ENCODE data around the gene TNFAIP8L2.

TNFAIP8L2 gene

DNA sequence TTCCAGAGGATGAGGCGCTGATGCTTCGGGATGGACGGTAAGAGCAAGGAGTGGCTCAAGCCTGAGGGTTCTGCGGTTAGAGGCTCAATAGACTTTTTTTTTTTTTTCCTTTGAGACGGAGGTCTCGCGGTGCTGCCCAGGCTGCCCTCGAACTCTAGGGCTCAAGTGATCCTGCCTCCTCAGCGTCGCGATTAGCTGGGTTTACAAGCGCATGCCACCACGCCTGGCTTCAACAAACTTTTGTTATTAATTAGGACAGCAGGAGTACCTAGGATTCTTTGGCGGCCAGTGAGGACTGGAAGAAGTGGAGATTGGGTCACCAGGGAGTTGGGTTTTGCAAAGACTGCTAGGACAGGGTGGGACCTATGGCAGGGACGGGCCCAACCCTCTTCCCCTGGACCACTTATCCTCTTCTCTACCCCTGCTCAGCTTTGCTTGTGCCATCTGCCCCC, 10.1 kb downstream of the TNFAIP8L2 start:
- TF ChIP-seq CTCF (conservative IDR thresholded peaks at IDR 0.05; ENCODE audit: control insufficient read depth, insufficient read depth, low read depth, low read length), result no peak
- peak; percentile 72 for DNase-seq (ENCODE audit: low read depth)
- peak overlapping the region; percentile 99 for H3K4me3 ChIP-seq (ENCODE audit: control insufficient read depth, low read depth, low read length)

GRCh38 chr1:151167116-151167515, 10.7 kb downstream of the TNFAIP8L2 start:
- peak overlapping the region; percentile 99 for H3K4me3 ChIP-seq (ENCODE audit: control insufficient read depth, low read depth, low read length)
- no peak for TF ChIP-seq CTCF (conservative IDR thresholded peaks at IDR 0.05; ENCODE audit: control insufficient read depth, insufficient read depth, low read depth, low read length)
- no peak for DNase-seq (ENCODE audit: low read depth)

GRCh38 chr1:151171190-151171589, 14.7 kb downstream of the TNFAIP8L2 start:
- no peak for DNase-seq (ENCODE audit: low read depth)
- TF ChIP-seq CTCF (conservative IDR thresholded peaks at IDR 0.05; ENCODE audit: control insufficient read depth, insufficient read depth, low read depth, low read length), result no peak
- no peak overlapping the region for H3K4me3 ChIP-seq (ENCODE audit: control insufficient read depth, low read depth, low read length)

DNA sequence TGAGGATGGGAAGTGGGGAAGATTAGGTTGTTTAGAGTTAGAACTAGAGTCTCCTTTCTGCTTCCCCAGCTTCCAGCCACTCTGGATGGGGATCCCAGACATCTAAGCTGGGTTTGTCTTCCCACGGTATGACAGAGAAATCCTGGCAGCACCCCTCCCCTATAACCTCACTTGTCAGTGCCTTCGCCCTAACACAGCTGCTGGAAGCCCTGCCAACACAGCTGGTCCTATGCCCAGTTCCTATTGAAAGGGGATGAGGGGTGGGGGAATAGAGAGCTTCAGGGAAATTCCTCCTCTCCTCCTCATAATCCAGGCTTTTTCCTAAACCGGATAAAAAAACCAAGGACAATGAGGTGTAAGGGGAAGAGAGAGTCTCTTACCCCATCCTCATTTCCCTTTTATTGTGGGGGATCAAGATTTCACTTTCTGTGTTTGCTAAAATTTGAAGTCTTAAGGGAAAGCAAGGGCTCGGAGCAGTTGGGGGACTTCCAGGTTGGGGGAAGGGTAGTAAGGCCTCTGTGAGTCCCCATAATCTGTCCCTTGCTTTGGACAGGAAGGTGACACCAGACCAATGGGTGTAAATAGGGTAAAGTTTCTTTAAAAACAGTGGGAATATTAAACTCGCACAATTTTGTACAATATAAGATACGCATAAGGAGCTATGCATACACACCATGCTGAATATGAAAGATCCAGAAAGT, 18.7 kb downstream of the TNFAIP8L2 start:
- H3K4me3 ChIP-seq (ENCODE audit: control insufficient read depth, low read depth, low read length), result no peak overlapping the region
- no peak for TF ChIP-seq CTCF (conservative IDR thresholded peaks at IDR 0.05; ENCODE audit: control insufficient read depth, insufficient read depth, low read depth, low read length)
- DNase-seq (ENCODE audit: low read depth), result peak; percentile 33

DNA sequence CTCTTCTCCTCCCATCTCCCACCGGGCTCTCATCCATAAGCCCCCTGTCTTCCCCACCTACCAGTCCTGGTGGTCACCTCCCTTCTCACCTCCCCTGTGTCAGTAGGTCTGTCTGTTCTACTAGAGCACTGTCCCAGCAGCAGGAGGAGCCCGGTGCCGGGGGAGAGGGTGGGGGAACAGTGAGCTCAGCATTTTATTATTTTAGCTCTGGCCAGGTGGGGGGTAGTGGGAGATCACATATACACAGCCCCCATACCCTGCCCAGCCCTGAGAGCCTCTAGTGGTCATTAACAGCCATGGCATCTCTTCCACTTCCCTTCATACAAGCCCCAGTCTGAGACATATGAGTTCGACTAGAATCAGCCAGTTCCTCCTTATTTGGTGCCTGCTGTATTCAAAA, 19.4 kb downstream of the TNFAIP8L2 start, which contains the start of gene TMOD4:
TMOD4 (minus strand) TSS at position 119 of the 400 bp plus-strand sequence. CDS start 1,106 bp downstream, outside the sequence.
- peak; percentile 55 for TF ChIP-seq CTCF (conservative IDR thresholded peaks at IDR 0.05; ENCODE audit: control insufficient read depth, insufficient read depth, low read depth, low read length)
- peak; percentile 31 for DNase-seq (ENCODE audit: low read depth)
- H3K4me3 ChIP-seq (ENCODE audit: control insufficient read depth, low read depth, low read length), result no peak within 1 kb of the TSS

DNA sequence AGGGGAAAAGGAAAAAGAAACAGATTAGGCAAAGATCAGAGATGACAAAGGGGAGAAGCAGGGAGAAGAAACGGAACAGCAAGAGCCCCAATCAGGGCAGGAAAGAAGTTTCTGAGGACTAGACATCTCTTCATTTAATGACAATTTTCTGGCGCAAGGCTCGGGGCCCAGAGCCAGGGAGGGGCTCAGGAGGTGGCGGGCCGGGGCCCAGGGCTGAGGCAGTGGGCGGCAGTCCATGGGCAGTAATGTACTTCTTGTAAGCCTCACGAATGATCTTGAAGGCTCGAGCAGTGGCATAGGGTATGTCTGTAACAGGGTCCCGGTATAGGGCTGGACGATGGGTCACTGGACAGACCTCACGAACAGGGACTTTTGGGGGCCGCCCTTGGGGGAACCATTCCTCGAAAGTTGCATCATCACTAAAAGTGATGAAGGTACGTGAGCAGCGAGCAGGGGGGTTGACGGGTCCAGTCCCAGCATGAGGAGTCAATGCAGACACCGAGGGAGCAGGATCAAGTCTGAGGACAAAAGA, 20.1 kb downstream of the TNFAIP8L2 start:
- TF ChIP-seq CTCF (conservative IDR thresholded peaks at IDR 0.05; ENCODE audit: control insufficient read depth, insufficient read depth, low read depth, low read length), result no peak
- no peak overlapping the region for H3K4me3 ChIP-seq (ENCODE audit: control insufficient read depth, low read depth, low read length)
- no peak for DNase-seq (ENCODE audit: low read depth)

Data from fibroblast of mammary gland (primary cell).